OCI-LY1 (cell line): Measurements from ENCODE around the gene ASCC2.

ENCODE experiments used
- H2AFZ ChIP-seq: fragments of 200-600 bp; sonication (generic), shearing (Covaris generic); 2 replicates; pipeline ENCODE4 v1.6.0; 2014; ENCODE audit warnings: antibody characterized with exemption, mild to moderate bottlenecking, low read length
- H3F3A ChIP-seq: fragments of 200-600 bp; sonication (generic), shearing (Covaris generic); 2 replicates; pipeline ENCODE4 v1.6.0; 2014; ENCODE audit warnings: mild to moderate bottlenecking, antibody characterized with exemption, low read length, moderate library complexity; ENCODE audit not compliant: insufficient read depth
- H3K27ac ChIP-seq: fragments of 200-600 bp; sonication (generic); 2 replicates; pipeline ENCODE4 v1.5.1; 2014; ENCODE audit warnings: low read length, mixed run types, mild to moderate bottlenecking, low read depth; ENCODE audit not compliant: poor library complexity, severe bottlenecking
- H3K27me3 ChIP-seq: fragments of 200-600 bp; sonication (generic); 2 replicates; pipeline ENCODE4 v1.6.0; 2014; ENCODE audit warnings: antibody characterized with exemption, mild to moderate bottlenecking, low read length, moderate library complexity; ENCODE audit not compliant: insufficient read depth
- H3K36me3 ChIP-seq: fragments of 200-600 bp; sonication (generic); 2 replicates; pipeline ENCODE4 v1.6.1; 2014; ENCODE audit warnings: mild to moderate bottlenecking, antibody characterized with exemption, low read length, moderate library complexity, mixed read lengths; ENCODE audit not compliant: insufficient read depth
- H3K4me1 ChIP-seq: fragments of 200-600 bp; sonication (generic); 2 replicates; pipeline ENCODE4 v1.5.1; 2014; ENCODE audit warnings: mild to moderate bottlenecking, low read length, moderate library complexity; ENCODE audit not compliant: insufficient read depth, severe bottlenecking
- H3K4me2 ChIP-seq: fragments of 200-600 bp; sonication (generic), shearing (Covaris generic); 2 replicates; pipeline ENCODE4 v1.6.1; 2014; ENCODE audit warnings: low read length
- H3K4me3 ChIP-seq: fragments of 200-600 bp; sonication (generic); 2 replicates; pipeline ENCODE4 v1.5.1; 2014; ENCODE audit warnings: low read length, low read depth, mild to moderate bottlenecking, mixed read lengths; ENCODE audit not compliant: poor library complexity, severe bottlenecking
- H3K79me2 ChIP-seq: fragments of 200-600 bp; shearing (Covaris generic); 2 replicates; pipeline ENCODE4 v1.6.1; 2016; ENCODE audit warnings: mixed run types, low read length, mixed read lengths; ENCODE audit not compliant: insufficient read depth
- H3K9ac ChIP-seq: fragments of 200-600 bp; sonication (generic), shearing (Covaris generic); 2 replicates; pipeline ENCODE4 v1.6.1; 2014; ENCODE audit warnings: mild to moderate bottlenecking, low read length, mixed read lengths
- H3K9me2 ChIP-seq: fragments of 200-600 bp; sonication (generic), shearing (Covaris generic); 2 replicates; pipeline ENCODE4 v1.6.1; 2014; ENCODE audit warnings: low read depth, mild to moderate bottlenecking, low read length, mixed read lengths
- H3K9me3 ChIP-seq: fragments of 200-600 bp; shearing (Covaris generic); 2 replicates; pipeline ENCODE4 v1.6.1; 2014; ENCODE audit warnings: low read length, mixed read lengths
- H4K20me1 ChIP-seq: fragments of 200-600 bp; sonication (generic), shearing (Covaris generic); 2 replicates; pipeline ENCODE4 v1.6.0; 2016; ENCODE audit warnings: mild to moderate bottlenecking, low read length; ENCODE audit not compliant: insufficient read depth
- EZH2 ChIP-seq: fragments of 200-600 bp; sonication (generic), shearing (Covaris generic); IDR thresholded peaks from 2 replicates; pipeline ENCODE4 v1.8.0; 2017; ENCODE audit warnings: borderline replicate concordance, mixed run types, mild to moderate bottlenecking, antibody characterized with exemption, low read length, moderate library complexity, mixed read lengths
- TF ChIP-seq, protein P1 (sequence below): fragments of 200-600 bp; sonication (generic), shearing (Covaris generic); IDR thresholded peaks from 2 replicates; pipeline ENCODE4 v1.5.1; 2017; ENCODE audit warnings: mild to moderate bottlenecking, antibody characterized with exemption, low read length, moderate library complexity, mixed read lengths

ASCC2 gene

DNA sequence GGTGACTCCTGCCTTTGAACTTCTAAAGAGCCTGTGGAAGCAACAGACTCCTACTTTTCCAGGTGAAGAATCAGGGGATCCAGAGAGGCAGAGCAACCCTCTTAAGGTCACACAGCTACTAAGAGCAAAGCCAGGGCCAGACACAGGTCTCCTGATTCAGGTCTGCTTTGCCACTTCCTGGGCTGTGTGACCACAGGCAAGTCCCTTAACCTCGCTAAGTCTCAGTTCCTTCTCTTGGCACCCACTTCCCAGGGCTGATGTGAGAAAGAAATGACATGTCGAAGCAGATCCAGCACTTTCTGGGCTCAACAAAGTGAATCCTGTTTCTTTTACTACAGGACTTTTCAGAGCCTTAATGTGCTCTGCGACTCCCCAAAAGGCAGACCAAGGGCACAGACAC, 40.7 kb downstream of the ASCC2 start:
- Histone ChIP-seq H4K20me1 (no peaks in the 10 kb centered on the region), H2AFZ (no peak overlapping the region), H3F3A (no peaks in the 10 kb centered on the region), H3K36me3 (peaks cover 71% of the 10 kb centered on the region), H3K27ac (no peak overlapping the region), H3K4me1 (no peaks in the 10 kb centered on the region), H3K4me3 (no peak overlapping the region), H3K9me2 (no peaks in the 10 kb centered on the region), H3K4me2 (no peak overlapping the region), H3K27me3 (no peaks in the 10 kb centered on the region), H3K9ac (no peak overlapping the region), H3K79me2 (no peaks in the 10 kb centered on the region), H3K9me3 (no peaks in the 10 kb centered on the region)
- no peak for TF ChIP-seq EZH2
- TF ChIP-seq, protein P1, sequence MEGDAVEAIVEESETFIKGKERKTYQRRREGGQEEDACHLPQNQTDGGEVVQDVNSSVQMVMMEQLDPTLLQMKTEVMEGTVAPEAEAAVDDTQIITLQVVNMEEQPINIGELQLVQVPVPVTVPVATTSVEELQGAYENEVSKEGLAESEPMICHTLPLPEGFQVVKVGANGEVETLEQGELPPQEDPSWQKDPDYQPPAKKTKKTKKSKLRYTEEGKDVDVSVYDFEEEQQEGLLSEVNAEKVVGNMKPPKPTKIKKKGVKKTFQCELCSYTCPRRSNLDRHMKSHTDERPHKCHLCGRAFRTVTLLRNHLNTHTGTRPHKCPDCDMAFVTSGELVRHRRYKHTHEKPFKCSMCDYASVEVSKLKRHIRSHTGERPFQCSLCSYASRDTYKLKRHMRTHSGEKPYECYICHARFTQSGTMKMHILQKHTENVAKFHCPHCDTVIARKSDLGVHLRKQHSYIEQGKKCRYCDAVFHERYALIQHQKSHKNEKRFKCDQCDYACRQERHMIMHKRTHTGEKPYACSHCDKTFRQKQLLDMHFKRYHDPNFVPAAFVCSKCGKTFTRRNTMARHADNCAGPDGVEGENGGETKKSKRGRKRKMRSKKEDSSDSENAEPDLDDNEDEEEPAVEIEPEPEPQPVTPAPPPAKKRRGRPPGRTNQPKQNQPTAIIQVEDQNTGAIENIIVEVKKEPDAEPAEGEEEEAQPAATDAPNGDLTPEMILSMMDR, result no peak

DNA sequence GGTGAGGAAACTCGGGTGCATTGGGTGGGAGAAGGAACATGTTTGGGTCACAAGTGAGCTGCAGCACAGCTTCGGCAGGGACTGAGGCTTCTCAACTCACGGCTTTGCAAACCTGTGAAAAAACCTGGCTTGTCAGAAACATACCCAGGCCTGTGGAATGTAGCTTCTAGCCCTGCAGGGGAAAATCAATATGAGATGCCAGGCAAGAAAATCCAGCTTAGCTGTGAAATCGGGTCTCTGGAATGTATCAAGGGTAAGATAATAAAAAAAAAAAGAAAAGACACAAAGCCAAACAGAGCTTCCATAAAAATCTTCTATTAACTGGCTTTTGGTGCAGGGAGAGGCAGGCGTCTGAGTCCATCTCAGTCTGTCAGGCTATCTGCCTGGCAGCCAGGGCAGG, 42.4 kb downstream of the ASCC2 start:
- no peaks in the 10 kb centered on the region for H3K4me1 ChIP-seq
- H3K79me2 ChIP-seq, result no peaks in the 10 kb centered on the region
- H2AFZ ChIP-seq, result no peak overlapping the region
- peaks cover 68% of the 10 kb centered on the region for H3K36me3 ChIP-seq
- H3K4me2 ChIP-seq, result no peak overlapping the region
- no peak overlapping the region for H3K9ac ChIP-seq
- H3F3A ChIP-seq, result no peaks in the 10 kb centered on the region
- TF ChIP-seq, protein P1, result no peak
- TF ChIP-seq EZH2, result no peak
- no peaks in the 10 kb centered on the region for H3K9me2 ChIP-seq
- H3K4me3 ChIP-seq, result no peak overlapping the region
- no peaks in the 10 kb centered on the region for H3K27me3 ChIP-seq
- H3K9me3 ChIP-seq, result no peaks in the 10 kb centered on the region
- no peaks in the 10 kb centered on the region for H4K20me1 ChIP-seq
- H3K27ac ChIP-seq, result no peak overlapping the region

DNA sequence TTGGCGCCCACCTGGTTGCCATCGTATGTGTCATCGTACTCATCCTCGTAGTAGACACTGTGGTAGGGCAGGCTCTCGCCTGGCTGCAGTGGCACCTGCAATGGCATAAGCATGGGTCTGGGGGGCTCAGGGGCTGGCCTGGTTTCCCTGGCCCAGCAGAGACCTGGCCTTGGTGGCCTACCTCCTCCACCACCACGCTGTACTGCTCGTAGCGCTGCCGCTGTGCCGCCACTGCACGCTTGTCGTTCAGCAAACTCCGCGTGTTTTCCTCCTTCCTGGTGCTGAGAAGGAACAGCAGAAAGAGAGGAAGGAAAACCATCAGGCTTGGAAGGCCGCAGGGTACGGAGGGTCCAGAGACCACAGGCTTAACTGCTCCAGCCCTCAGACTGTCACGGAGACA, 44.7 kb downstream of the ASCC2 start:
- Histone ChIP-seq H3K36me3 (peaks cover 68% of the 10 kb centered on the region), H3K27me3 (no peaks in the 10 kb centered on the region), H3F3A (no peaks in the 10 kb centered on the region), H3K4me3 (no peak overlapping the region), H2AFZ (no peak overlapping the region), H3K79me2 (no peaks in the 10 kb centered on the region), H3K9ac (no peak overlapping the region), H3K4me1 (no peaks in the 10 kb centered on the region), H3K4me2 (no peak overlapping the region), H3K27ac (no peak overlapping the region), H4K20me1 (no peaks in the 10 kb centered on the region), H3K9me3 (no peaks in the 10 kb centered on the region), H3K9me2 (no peaks in the 10 kb centered on the region)
- TF ChIP-seq, protein P1, result no peak
- TF ChIP-seq EZH2, result no peak
